ENCODE results near the gene ANKRD28.

Gene ANKRD28

DNA sequence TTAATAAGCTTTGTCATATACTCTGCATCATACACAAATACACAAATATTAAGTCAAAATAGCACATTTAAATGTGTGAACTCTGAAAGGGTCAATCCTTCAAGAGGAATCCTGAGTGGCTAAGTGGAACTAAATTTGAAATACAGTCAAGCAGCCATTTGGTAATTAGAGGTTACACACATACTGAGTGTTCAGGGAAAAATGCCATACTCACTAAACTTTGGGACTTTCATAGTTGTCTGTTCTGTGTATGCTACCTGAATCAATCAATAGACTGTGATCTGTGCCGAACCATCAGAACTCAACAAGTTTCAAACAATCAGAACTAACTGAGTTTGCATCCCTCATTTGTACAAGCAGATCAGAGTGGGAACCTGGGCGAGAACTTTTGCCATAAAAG is 15.3 kb downstream of the ANKRD28 start:
- TF ChIP-seq, protein P1, sequence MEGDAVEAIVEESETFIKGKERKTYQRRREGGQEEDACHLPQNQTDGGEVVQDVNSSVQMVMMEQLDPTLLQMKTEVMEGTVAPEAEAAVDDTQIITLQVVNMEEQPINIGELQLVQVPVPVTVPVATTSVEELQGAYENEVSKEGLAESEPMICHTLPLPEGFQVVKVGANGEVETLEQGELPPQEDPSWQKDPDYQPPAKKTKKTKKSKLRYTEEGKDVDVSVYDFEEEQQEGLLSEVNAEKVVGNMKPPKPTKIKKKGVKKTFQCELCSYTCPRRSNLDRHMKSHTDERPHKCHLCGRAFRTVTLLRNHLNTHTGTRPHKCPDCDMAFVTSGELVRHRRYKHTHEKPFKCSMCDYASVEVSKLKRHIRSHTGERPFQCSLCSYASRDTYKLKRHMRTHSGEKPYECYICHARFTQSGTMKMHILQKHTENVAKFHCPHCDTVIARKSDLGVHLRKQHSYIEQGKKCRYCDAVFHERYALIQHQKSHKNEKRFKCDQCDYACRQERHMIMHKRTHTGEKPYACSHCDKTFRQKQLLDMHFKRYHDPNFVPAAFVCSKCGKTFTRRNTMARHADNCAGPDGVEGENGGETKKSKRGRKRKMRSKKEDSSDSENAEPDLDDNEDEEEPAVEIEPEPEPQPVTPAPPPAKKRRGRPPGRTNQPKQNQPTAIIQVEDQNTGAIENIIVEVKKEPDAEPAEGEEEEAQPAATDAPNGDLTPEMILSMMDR (IDR thresholded peaks at IDR 0.05; ENCODE audit: extremely low read depth, missing control alignments), result no peak
- no peak for DNase-seq (ENCODE audit: low spot score)

DNA sequence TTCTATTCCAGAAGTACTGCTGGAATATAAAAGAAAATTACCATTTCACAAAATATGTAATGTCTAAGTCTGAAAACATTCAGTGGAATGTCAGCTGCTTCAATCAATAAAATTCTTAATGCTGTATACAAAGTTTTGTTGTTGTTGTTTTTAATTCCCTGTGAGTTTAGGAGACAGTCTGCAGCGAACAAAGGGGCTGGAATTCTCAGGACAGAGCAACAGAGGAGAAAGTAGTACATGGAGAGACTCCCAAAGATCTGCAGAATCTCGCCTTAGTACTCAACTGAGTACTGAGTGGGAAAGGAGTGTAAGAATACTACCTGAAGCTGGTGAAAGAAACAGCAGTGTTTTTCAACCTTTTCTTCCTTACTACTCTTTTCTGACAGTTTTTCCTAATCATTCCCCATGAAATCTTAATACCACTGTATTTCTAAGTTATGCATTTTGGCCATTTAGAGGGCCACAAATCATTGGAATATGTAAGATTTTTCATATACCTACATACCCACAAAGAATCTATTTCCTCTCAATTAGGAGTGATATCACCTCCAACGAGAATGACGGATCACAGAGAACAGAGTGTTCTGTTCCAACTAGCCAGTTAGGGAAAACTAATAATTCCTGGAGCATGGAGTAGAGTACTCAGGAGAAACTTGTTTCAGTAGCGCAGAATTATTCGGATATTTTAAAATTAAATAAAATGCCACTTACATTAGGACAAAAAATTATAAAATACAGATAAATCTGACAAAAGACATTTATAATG is 16.0 kb downstream of the ANKRD28 start:
- TF ChIP-seq, protein P1 (IDR thresholded peaks at IDR 0.05; ENCODE audit: extremely low read depth, missing control alignments), result no peak
- no peak for DNase-seq (ENCODE audit: low spot score)

DNA sequence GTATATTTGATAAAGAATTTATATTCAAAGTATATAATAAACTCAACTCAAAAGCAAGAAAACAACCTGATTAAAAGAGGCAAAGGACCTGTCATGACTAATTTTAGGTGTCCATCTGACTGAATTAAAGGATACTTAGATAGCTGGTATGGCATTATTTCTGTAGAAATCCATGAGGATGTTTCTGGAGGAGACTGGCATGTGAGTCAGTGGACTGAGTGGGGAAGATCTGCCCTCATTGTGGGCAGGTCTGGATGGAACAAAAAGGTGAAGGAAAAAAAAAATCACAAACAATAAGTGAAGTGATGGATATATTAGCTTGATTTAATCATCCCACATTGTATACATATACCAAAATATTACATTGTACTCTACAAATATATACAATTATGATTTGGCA is 16.6 kb downstream of the ANKRD28 start:
- DNase-seq (ENCODE audit: low spot score), result no peak
- TF ChIP-seq, protein P1 (IDR thresholded peaks at IDR 0.05; ENCODE audit: extremely low read depth, missing control alignments), result no peak

DNA sequence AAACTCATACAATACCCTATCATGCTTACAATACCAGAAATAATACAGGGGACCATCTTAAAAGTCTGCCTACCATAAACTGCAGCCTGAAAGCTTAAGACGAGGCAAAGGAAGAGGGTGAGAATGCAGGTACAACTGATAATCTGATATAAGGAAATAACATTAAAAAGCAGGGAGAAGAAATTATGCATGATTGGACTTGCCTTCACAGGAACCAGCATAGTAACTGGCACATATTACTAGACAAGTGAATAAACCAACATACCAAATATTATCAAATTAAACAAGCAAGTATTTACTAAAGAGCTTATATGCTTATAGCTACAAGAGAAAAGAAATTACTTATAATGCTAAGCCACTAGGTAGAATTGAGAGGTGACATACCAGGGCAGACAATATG is 18.7 kb downstream of the ANKRD28 start:
- TF ChIP-seq, protein P1 (IDR thresholded peaks at IDR 0.05; ENCODE audit: extremely low read depth, missing control alignments), result no peak
- DNase-seq (ENCODE audit: low spot score), result no peak

DNA sequence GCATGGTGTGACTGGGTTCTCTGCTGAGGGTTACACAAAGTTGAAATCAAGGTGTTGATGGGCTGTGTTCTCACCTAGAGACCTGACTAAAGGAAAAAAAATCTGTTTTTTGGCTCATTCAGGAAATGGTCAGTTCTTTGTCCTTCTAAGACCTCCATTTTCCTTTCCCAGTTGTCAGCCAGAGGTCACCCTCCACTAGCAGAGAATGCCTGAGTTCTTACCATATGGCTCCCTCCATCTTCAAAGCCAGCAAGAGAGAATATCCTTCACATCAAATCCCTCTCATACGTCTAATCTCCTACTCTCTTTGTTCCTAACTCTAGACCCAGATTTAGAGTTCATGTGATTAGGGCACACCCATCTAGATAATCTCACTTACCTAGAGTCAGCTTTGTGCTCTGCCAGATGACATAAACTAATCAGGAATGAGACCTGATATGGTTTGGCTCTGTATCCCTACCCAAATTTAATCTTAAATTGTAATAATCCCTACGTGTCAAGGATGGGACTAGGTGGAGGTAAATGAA is 19.4 kb downstream of the ANKRD28 start:
- TF ChIP-seq, protein P1 (IDR thresholded peaks at IDR 0.05; ENCODE audit: extremely low read depth, missing control alignments), result no peak
- DNase-seq (ENCODE audit: low spot score), result no peak

DNA sequence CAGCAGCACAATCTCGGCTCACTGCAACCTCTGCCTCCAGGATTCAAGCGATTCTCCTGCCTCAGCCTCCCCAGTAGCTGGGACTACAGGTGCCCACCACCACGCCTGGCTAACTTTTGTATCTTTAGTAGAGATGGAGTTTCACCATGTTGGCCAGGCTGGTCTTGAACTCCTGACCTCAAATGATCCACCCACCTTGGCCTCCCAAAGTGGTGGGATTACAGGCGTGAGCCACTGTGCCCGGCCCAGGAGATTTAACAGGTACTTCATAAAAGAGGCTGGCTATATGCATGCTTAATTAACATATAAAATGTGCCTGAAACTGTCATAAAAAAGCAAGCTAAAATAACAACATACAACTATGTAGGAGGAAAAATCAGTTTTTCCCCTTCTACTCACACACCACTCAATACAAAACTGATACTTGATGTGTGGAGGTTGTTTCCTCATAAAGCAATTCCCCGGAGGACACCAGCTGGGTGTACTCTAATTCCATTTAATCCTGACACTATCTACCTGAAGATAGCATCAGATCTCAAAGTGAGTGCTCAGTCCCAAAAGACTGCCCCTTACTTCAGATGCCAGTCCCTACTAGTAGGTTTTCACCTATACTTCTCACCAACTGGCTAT is 22.7 kb downstream of the ANKRD28 start:
- peak; percentile 22 for DNase-seq (ENCODE audit: low spot score)

DNA sequence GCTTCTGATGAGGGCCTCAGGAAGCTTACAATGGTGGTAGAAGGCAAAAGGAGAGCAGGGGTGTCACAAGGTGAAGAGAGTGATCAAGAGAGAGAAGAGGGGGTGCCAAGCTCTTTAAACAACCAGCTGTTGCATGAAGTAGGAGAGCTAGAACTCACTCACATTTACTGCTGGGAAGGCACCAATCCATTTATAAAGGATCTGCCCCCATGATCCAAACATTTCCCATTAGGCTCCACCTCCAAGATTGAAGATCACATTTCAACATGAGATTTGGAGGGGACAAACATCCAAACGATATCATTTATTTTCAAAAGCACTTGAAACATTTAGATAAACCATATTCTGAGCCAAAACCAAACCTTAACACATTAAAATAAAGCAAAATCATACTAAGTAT is 26.3 kb downstream of the ANKRD28 start:
- TF ChIP-seq, protein P1 (IDR thresholded peaks at IDR 0.05; ENCODE audit: extremely low read depth, missing control alignments), result no peak
- no peak for DNase-seq (ENCODE audit: low spot score)
